ENCODE data around the gene UPB1. TPM values are rescaled to one million over a fixed set of nuclear protein-coding genes. Genes with fewer than 3 reads are reported as not detected.
A peak's percentile ranks its signal among the peaks of the same experiment; 100 is the strongest.

Gene UPB1
- total RNA-seq, 1 donor from 2014 or later = 1.3 TPM

GRCh38 chr22:24512043-24512442 lies 16.9 kb downstream of the UPB1 start:
- no peak overlapping the region for H3K27ac Mint-ChIP-seq
- DNase-seq (ENCODE audit: low spot score in 2 of 2, unreplicated experiment in 2 of 2) = no peak
- no peak for TF ChIP-seq CTCF (IDR thresholded peaks at IDR 0.05; ENCODE audit: unreplicated experiment)
- H3K4me3 Mint-ChIP-seq = no peak overlapping the region
- H3K36me3 Mint-ChIP-seq = no peaks in the 10 kb centered on the region
- H3K27me3 Mint-ChIP-seq (ENCODE audit: low read depth) = peaks cover 11% of the 10 kb centered on the region
- peaks cover 24% of the 10 kb centered on the region for H3K4me1 Mint-ChIP-seq
- no peaks in the 10 kb centered on the region for H3K9me3 Mint-ChIP-seq

- no peak overlapping the region for H3K27ac Mint-ChIP-seq
- TF ChIP-seq CTCF (IDR thresholded peaks at IDR 0.05; ENCODE audit: unreplicated experiment) = no peak
- H3K36me3 Mint-ChIP-seq = no peaks in the 10 kb centered on the region
- peaks cover 4% of the 10 kb centered on the region for H3K27me3 Mint-ChIP-seq (ENCODE audit: low read depth)
- DNase-seq (ENCODE audit: low spot score in 2 of 2, unreplicated experiment in 2 of 2) = no peak
- peaks cover 31% of the 10 kb centered on the region for H3K4me1 Mint-ChIP-seq
- H3K9me3 Mint-ChIP-seq = no peaks in the 10 kb centered on the region
- no peak overlapping the region for H3K4me3 Mint-ChIP-seq
Observed at GRCh38 chr22:24513378-24514240, 18.5 kb downstream of the UPB1 start.

- no peak for TF ChIP-seq CTCF (IDR thresholded peaks at IDR 0.05; ENCODE audit: unreplicated experiment)
- no peak for DNase-seq (ENCODE audit: low spot score in 2 of 2, unreplicated experiment in 2 of 2)
- H3K27ac Mint-ChIP-seq = no peak overlapping the region
- no peaks in the 10 kb centered on the region for H3K9me3 Mint-ChIP-seq
- peaks cover 4% of the 10 kb centered on the region for H3K27me3 Mint-ChIP-seq (ENCODE audit: low read depth)
- peaks cover 31% of the 10 kb centered on the region for H3K4me1 Mint-ChIP-seq
- H3K36me3 Mint-ChIP-seq = no peaks in the 10 kb centered on the region
- no peak overlapping the region for H3K4me3 Mint-ChIP-seq
Observed at GRCh38 chr22:24514241-24515026, 19.3 kb downstream of the UPB1 start.

GRCh38 chr22:24515027-24515338 lies 19.9 kb downstream of the UPB1 start:
- Mint-ChIP-seq H3K4me1 (peaks cover 31% of the 10 kb centered on the region), H3K36me3 (no peaks in the 10 kb centered on the region)

GRCh38 chr22:24516301-24516737 lies 21.2 kb downstream of the UPB1 start:
- Mint-ChIP-seq H3K27ac (peak overlapping the region; percentile 87), H3K4me3 (no peak overlapping the region), H3K4me1 (peaks cover 21% of the 10 kb centered on the region), H3K36me3 (no peaks in the 10 kb centered on the region), H3K27me3 (ENCODE audit: low read depth) (peaks cover 6% of the 10 kb centered on the region), H3K9me3 (no peaks in the 10 kb centered on the region)
- peak in 1 of 2 experiments; percentile 53 for DNase-seq (ENCODE audit: low spot score in 2 of 2, unreplicated experiment in 2 of 2)
- TF ChIP-seq CTCF (IDR thresholded peaks at IDR 0.05; ENCODE audit: unreplicated experiment) = no peak

More at GRCh38 chr22:24515027-24515338, 19.9 kb downstream of the UPB1 start:
- TF ChIP-seq CTCF (IDR thresholded peaks at IDR 0.05; ENCODE audit: unreplicated experiment) = no peak
- peaks cover 4% of the 10 kb centered on the region for H3K27me3 Mint-ChIP-seq (ENCODE audit: low read depth)
- no peak overlapping the region for H3K4me3 Mint-ChIP-seq
- DNase-seq (ENCODE audit: low spot score in 2 of 2, unreplicated experiment in 2 of 2) = no peak
- no peak overlapping the region for H3K27ac Mint-ChIP-seq
- H3K9me3 Mint-ChIP-seq = no peaks in the 10 kb centered on the region

Measured in mesothelial cell of epicardium (in vitro differentiated cells).